Measurements from ENCODE around the gene NAB1.

The NAB1 gene

GRCh38 chr2:190679391-190679790 is 30.5 kb downstream of the NAB1 start:
- Histone ChIP-seq H3K27ac (ENCODE audit: low read length, poor library complexity, severe bottlenecking) (no peak overlapping the region), H4K91ac (ENCODE audit: low read length) (no peak overlapping the region), H2BK120ac (ENCODE audit: low read depth, low read length) (no peak overlapping the region), H2BK5ac (ENCODE audit: low read depth, low read length, poor library complexity, severe bottlenecking) (no peak overlapping the region), H3K14ac (ENCODE audit: low read length in 2 of 2) (no peak overlapping the region), H2AFZ (ENCODE audit: low read depth, low read length) (no peak overlapping the region), H3K4me2 (ENCODE audit: low read length, poor library complexity, severe bottlenecking) (no peak overlapping the region), H3K23ac (ENCODE audit: low read length in 2 of 2) (no peak overlapping the region), H2BK15ac (ENCODE audit: low read depth, poor library complexity, severe bottlenecking) (no peak overlapping the region), H3K27me3 (ENCODE audit: control insufficient read depth in 1 of 2, insufficient read depth in 1 of 2, low read length in 2 of 2) (no peaks in the 10 kb centered on the region), H3K4ac (ENCODE audit: low read depth in 1 of 2, low read length in 2 of 2) (no peak overlapping the region), H3K18ac (ENCODE audit: low read depth in 1 of 2, low read length in 2 of 2) (no peak overlapping the region), H3K9ac (ENCODE audit: low read length) (no peak overlapping the region), H3K36me3 (ENCODE audit: control insufficient read depth in 1 of 2, insufficient read depth in 2 of 2, low read depth in 1 of 2, low read length in 2 of 2) (peaks cover 3 to 46% of the 10 kb centered on the region in 2 experiments), H3K4me1 (ENCODE audit: control insufficient read depth, insufficient read depth, low read depth, low read length) (peaks cover 3% of the 10 kb centered on the region), H3K79me1 (replicated peaks; ENCODE audit: low read length, poor library complexity, severe bottlenecking) (peaks cover 14% of the 10 kb centered on the region), H3K9me3 (ENCODE audit: control insufficient read depth, low read length) (no peaks in the 10 kb centered on the region), H2BK12ac (ENCODE audit: low read length in 2 of 2) (no peak overlapping the region), H2AK5ac (ENCODE audit: low read length, severe bottlenecking) (no peak overlapping the region), H4K8ac (ENCODE audit: low read length) (no peak overlapping the region), H3K4me3 (ENCODE audit: insufficient read depth in 1 of 2, low read depth in 1 of 2, low read length in 2 of 2) (no peak overlapping the region)
- no peak for DNase-seq
- no CpG with 5 or more reads among the region's 1 CpG for WGBS

- Histone ChIP-seq H3K18ac (ENCODE audit: low read depth in 1 of 2, low read length in 2 of 2) (no peak overlapping the region), H4K8ac (ENCODE audit: low read length) (peak overlapping the region; percentile 38), H3K23ac (ENCODE audit: low read length in 2 of 2) (no peak overlapping the region), H3K4me3 (ENCODE audit: insufficient read depth in 1 of 2, low read depth in 1 of 2, low read length in 2 of 2) (no peak overlapping the region), H2BK12ac (ENCODE audit: low read length in 2 of 2) (no peak overlapping the region), H3K36me3 (ENCODE audit: control insufficient read depth in 1 of 2, insufficient read depth in 2 of 2, low read depth in 1 of 2, low read length in 2 of 2) (peaks cover 3 to 46% of the 10 kb centered on the region in 2 experiments), H2AK5ac (ENCODE audit: low read length, severe bottlenecking) (no peak overlapping the region), H3K9me3 (ENCODE audit: control insufficient read depth, low read length) (no peaks in the 10 kb centered on the region), H3K14ac (ENCODE audit: low read length in 2 of 2) (no peak overlapping the region), H4K91ac (ENCODE audit: low read length) (no peak overlapping the region), H3K27me3 (ENCODE audit: control insufficient read depth in 1 of 2, insufficient read depth in 1 of 2, low read length in 2 of 2) (no peaks in the 10 kb centered on the region), H2AFZ (ENCODE audit: low read depth, low read length) (no peak overlapping the region), H2BK120ac (ENCODE audit: low read depth, low read length) (no peak overlapping the region), H3K27ac (ENCODE audit: low read length, poor library complexity, severe bottlenecking) (no peak overlapping the region), H2BK5ac (ENCODE audit: low read depth, low read length, poor library complexity, severe bottlenecking) (no peak overlapping the region), H3K79me1 (replicated peaks; ENCODE audit: low read length, poor library complexity, severe bottlenecking) (peaks cover 14% of the 10 kb centered on the region), H3K4me1 (ENCODE audit: control insufficient read depth, insufficient read depth, low read depth, low read length) (peaks cover 3% of the 10 kb centered on the region), H3K4me2 (ENCODE audit: low read length, poor library complexity, severe bottlenecking) (no peak overlapping the region), H3K9ac (ENCODE audit: low read length) (no peak overlapping the region), H2BK15ac (ENCODE audit: low read depth, poor library complexity, severe bottlenecking) (no peak overlapping the region), H3K4ac (ENCODE audit: low read depth in 1 of 2, low read length in 2 of 2) (no peak overlapping the region)
- DNase-seq: peak; percentile 13
- 76% methylated on average over 12 of the region's 12 CpGs for WGBS
Measured at GRCh38 chr2:190679813-190680591, 31.1 kb downstream of the NAB1 start.

DNA sequence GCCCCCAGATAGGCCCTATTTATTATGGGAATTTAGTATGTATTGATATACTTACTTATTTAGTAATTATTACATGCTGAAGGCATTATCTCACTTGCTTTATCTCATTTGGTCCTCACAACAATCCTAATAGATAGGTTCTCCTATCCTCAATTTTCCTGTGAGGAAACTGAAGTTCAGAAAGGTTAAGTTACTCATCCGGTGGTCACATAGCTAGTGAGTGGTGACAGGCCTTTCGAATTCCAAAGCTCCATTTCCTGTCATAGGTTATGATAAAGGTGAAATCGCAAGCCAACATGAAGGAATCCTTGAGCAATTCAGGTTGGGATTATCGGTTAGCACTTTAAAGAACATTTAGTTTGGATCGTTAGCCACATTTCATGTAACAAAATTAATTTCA is 33.3 kb downstream of the NAB1 start:
- peak overlapping the region; percentile 22 for H3K4me2 ChIP-seq (ENCODE audit: low read length, poor library complexity, severe bottlenecking)
- H3K9ac ChIP-seq (ENCODE audit: low read length): no peak overlapping the region
- H2AK5ac ChIP-seq (ENCODE audit: low read length, severe bottlenecking): no peak overlapping the region
- WGBS: 35% methylated on average over 4 of the region's 5 CpGs
- no peak overlapping the region for H3K4ac ChIP-seq (ENCODE audit: low read depth in 1 of 2, low read length in 2 of 2)
- H3K27me3 ChIP-seq (ENCODE audit: control insufficient read depth in 1 of 2, insufficient read depth in 1 of 2, low read length in 2 of 2): no peaks in the 10 kb centered on the region
- H3K4me1 ChIP-seq (ENCODE audit: control insufficient read depth, insufficient read depth, low read depth, low read length): peaks cover 3% of the 10 kb centered on the region
- no peak overlapping the region for H2BK5ac ChIP-seq (ENCODE audit: low read depth, low read length, poor library complexity, severe bottlenecking)
- no peak overlapping the region for H4K8ac ChIP-seq (ENCODE audit: low read length)
- H3K14ac ChIP-seq (ENCODE audit: low read length in 2 of 2): no peak overlapping the region
- H3K9me3 ChIP-seq (ENCODE audit: control insufficient read depth, low read length): no peaks in the 10 kb centered on the region
- peak overlapping the region; percentile 38 for H3K27ac ChIP-seq (ENCODE audit: low read length, poor library complexity, severe bottlenecking)
- H3K23ac ChIP-seq (ENCODE audit: low read length in 2 of 2): no peak overlapping the region
- H4K91ac ChIP-seq (ENCODE audit: low read length): no peak overlapping the region
- DNase-seq: peak; percentile 33
- no peak overlapping the region for H2AFZ ChIP-seq (ENCODE audit: low read depth, low read length)
- peaks cover 14% of the 10 kb centered on the region for H3K79me1 ChIP-seq (replicated peaks; ENCODE audit: low read length, poor library complexity, severe bottlenecking)
- no peak overlapping the region for H2BK120ac ChIP-seq (ENCODE audit: low read depth, low read length)
- no peak overlapping the region for H3K4me3 ChIP-seq (ENCODE audit: insufficient read depth in 1 of 2, low read depth in 1 of 2, low read length in 2 of 2)
- peaks cover 6 to 52% of the 10 kb centered on the region in 2 experiments for H3K36me3 ChIP-seq (ENCODE audit: control insufficient read depth in 1 of 2, insufficient read depth in 2 of 2, low read depth in 1 of 2, low read length in 2 of 2)
- no peak overlapping the region for H2BK12ac ChIP-seq (ENCODE audit: low read length in 2 of 2)
- no peak overlapping the region for H2BK15ac ChIP-seq (ENCODE audit: low read depth, poor library complexity, severe bottlenecking)
- H3K18ac ChIP-seq (ENCODE audit: low read depth in 1 of 2, low read length in 2 of 2): no peak overlapping the region

- Histone ChIP-seq H3K14ac (ENCODE audit: low read length in 2 of 2) (no peak overlapping the region), H2BK120ac (ENCODE audit: low read depth, low read length) (no peak overlapping the region), H3K9me3 (ENCODE audit: control insufficient read depth, low read length) (no peaks in the 10 kb centered on the region), H4K91ac (ENCODE audit: low read length) (no peak overlapping the region), H2AK5ac (ENCODE audit: low read length, severe bottlenecking) (no peak overlapping the region), H3K27ac (ENCODE audit: low read length, poor library complexity, severe bottlenecking) (peak overlapping the region; percentile 54), H3K9ac (ENCODE audit: low read length) (no peak overlapping the region), H4K8ac (ENCODE audit: low read length) (no peak overlapping the region), H3K4me1 (ENCODE audit: control insufficient read depth, insufficient read depth, low read depth, low read length) (peaks cover 3% of the 10 kb centered on the region), H3K18ac (ENCODE audit: low read depth in 1 of 2, low read length in 2 of 2) (no peak overlapping the region), H2AFZ (ENCODE audit: low read depth, low read length) (no peak overlapping the region), H3K36me3 (ENCODE audit: control insufficient read depth in 1 of 2, insufficient read depth in 2 of 2, low read depth in 1 of 2, low read length in 2 of 2) (peaks cover 6 to 63% of the 10 kb centered on the region in 2 experiments), H2BK5ac (ENCODE audit: low read depth, low read length, poor library complexity, severe bottlenecking) (no peak overlapping the region), H3K23ac (ENCODE audit: low read length in 2 of 2) (no peak overlapping the region), H3K27me3 (ENCODE audit: control insufficient read depth in 1 of 2, insufficient read depth in 1 of 2, low read length in 2 of 2) (no peaks in the 10 kb centered on the region), H3K4me3 (ENCODE audit: insufficient read depth in 1 of 2, low read depth in 1 of 2, low read length in 2 of 2) (no peak overlapping the region), H2BK15ac (ENCODE audit: low read depth, poor library complexity, severe bottlenecking) (no peak overlapping the region), H3K4me2 (ENCODE audit: low read length, poor library complexity, severe bottlenecking) (no peak overlapping the region), H3K4ac (ENCODE audit: low read depth in 1 of 2, low read length in 2 of 2) (no peak overlapping the region), H3K79me1 (replicated peaks; ENCODE audit: low read length, poor library complexity, severe bottlenecking) (peaks cover 12% of the 10 kb centered on the region), H2BK12ac (ENCODE audit: low read length in 2 of 2) (no peak overlapping the region)
- WGBS: 88% methylated on average over 3 of the region's 3 CpGs
- no peak for DNase-seq
Measured at GRCh38 chr2:190683802-190684201, 34.9 kb downstream of the NAB1 start.

All from mesenchymal stem cell (in vitro differentiated cells and primary cell).